Myometrial cell (primary cell): ENCODE results near the gene RBMY1E. TPM values are rescaled to one million over a fixed set of nuclear protein-coding genes. Genes with fewer than 3 reads are reported as not detected.

ENCODE experiments used
- total RNA-seq: library from RNA; depleted of rRNA; stranded (reverse); fragments of >200 nt; gene quantifications from 2 replicates; pipeline ENCODE4 v1.2.3, GENCODE V29; 2015

The RBMY1E gene
- total RNA-seq: not detected in 2 replicates

DNA sequence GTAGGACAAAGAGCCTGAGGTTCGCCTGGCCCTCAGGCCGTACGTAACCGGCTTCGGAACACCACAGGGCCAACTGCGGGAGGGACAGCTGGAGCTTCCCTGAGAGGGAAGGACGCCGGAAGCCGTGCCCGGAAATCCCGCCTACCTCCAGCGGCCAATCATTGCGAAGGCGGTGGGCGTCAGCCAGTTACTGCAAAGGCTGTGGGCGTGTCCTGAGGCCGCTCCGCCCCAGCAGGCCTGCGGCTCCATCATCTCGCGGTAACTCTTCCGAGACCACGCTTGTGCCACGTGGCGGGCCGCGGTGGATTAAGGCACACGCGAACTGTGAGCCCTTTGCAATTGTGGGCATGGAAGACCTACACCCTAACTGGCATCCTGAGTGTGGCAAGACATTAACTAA, at the start of gene RBMY1E:
TSS of gene RBMY1E (minus strand) at position 101 of the 400 bp plus-strand sequence. CDS start 1,978 bp downstream, outside the sequence.

GRCh38 chrY:21894426-21894825, 23.4 kb downstream of the RBMY1E start, which contains the start of gene RBMY1D:
RBMY1D (minus strand) TSS chrY:21894526; CDS start chrY:21892513, 2,013 bp downstream.

Other genes starting within 250 kb of the RBMY1E start
- gene RBMY1D, start 23.5 kb downstream of the RBMY1E start, total RNA-seq: not detected in 2 replicates